GM18870 (cell line): ENCODE results near the gene MFNG.

Experiments
- ATAC-seq: cut with Tn5 transposase; IDR thresholded peaks from one replicate; pipeline ENCODE4 v1.9.1; 2021; ENCODE audit warnings: moderate library complexity; ENCODE audit not compliant: unreplicated experiment

The MFNG gene

DNA sequence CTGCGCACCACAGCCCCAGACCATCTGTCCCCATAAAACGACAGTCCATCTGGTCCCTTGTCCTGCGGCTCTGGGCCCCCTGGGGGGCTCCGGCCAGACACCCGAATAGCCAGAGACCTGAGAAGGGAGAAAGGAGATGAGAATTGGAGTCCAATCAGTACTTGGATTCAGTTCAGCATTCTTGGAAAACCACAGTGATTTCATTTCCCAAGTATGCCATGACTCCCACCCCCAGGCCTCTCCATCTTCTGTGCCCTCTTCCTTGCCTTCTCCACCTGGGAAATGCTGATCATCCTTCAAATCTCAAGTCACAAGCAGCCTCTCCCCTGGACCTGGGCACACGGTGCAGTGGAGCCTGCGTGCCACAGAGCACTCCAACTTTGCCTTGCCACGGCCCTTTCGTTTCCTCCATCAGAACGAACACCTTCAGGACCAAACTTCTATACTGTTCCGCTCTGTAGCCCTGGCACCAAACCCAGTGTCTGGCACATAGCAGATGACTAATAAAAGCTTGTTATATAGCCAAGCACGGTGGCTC, 10.9 kb upstream of the MFNG start:
- ATAC-seq, result no peak

DNA sequence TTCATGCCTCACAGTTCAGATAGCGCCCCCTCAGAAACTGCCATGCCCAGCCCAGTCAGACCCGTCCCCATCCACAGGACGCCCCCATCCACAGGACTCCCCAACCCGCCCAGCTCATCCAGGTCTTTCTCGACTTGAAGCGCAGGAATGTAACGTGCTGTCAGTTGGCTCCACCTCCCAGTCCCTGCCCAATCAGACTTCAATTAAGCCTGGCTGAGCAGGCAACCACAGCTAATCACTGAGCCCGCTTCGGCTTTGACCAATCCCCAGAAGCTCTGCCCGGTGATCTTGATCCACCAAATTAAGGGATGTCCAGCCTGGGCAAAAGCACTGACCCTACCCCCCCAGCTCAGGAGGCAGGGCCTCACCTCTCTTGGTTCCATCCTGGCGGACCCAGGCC, 10.5 kb upstream of the MFNG start:
- ATAC-seq, result no peak

DNA sequence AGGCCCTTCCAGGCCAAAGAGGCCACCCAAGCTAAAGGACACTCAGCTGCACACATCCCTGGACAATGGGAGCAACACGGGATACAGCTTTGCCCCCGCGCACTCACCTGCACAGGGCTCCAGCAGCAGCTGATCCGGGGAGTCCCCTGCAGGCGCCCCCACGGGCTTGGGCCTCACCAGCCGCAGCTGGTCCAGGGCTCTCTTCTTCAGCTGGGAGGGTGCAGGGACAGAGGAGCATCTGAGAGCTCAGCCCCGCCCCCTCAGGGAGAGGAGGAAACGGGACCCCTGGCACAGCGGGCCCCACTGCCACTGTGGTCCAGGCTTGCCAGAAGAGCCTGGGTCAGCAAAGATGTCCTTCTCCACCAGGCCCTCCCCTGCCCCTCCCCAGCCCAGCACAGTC, 7.8 kb upstream of the MFNG start:
- ATAC-seq, result no peak

DNA sequence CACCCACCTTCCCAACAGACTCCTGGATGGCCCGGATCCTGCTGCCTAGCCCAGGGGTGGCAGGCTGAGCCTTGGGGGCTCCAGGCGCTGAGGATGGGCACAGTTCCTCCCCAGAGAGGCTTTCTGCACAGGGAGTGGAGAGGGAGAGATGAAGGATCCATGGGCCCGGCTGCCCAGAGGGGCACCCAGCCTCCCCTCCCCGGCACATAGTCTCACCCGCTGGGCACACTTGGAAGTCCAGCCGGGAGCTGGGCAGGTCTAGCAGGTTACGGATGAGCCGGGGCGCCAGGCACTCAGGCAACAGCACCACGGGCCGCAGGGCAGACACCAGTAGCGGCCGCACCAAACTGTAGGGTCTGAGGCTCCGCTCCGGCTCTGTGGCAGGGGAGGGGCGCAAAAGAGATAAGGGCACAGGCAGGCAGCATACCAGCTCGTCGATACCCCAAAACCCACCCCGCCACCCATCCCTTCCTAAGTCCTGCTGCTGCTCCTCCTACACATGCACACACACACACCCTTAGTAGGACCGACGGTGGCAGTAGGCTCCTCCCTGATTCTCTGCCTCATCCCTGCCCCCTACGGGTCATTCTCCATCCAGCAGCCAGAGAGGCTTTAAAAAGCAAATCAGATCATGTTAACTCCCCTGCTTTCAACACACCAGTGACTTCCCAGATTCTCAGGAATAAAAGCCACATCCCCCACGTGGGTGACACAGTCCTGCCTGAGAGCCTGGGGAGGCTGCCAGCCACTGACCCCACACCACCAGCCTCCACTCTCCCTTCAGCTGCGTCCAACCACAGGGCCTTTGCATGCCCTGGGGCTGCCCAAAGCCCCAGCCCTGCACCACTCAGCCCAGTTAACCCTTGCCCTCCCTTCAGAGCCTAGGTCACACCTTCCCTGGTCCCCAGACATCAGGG, 6.5 kb upstream of the MFNG start:
- no peak for ATAC-seq

DNA sequence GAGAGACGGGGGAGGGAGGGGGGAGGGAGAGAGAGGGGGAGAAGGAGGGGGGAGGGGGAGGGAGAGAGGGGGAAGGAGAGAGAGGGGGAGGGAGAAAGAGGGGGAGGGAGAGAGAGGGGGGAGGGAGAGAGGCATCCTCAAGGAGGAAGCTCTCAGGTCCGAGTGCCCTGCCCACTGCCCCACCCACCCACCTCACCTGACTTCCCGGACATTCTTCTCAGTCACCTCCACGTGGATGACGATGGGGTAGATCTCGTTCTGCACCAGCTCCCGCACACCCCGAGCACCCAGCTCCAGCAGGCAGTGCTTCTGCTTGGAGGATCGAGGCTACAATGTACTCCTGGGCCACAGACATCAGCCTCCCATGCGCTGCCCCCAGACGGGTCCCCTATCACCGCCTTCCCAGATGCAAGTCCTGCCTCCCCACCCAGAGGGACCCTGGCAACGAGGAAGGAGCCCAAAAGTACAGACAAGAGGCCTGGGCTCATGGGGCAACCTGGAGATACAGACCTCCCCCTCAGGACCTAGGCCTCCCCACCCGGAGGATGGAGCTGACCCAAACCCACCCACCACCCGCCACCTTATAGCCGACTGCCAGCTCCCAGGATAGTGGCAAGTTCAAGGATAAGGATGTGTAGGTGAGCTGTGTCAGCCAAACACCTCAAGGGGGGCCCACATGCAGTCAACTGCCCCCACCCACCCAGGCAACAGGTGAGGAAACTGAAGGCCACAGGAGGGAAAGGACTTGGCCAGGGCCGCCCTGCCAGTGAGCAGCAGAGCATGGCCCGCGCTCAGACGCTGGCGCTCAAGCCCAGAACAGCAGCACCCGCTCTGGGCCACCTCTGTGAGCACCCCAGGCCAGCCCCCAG, 5.6 kb upstream of the MFNG start:
- ATAC-seq, result no peak

DNA sequence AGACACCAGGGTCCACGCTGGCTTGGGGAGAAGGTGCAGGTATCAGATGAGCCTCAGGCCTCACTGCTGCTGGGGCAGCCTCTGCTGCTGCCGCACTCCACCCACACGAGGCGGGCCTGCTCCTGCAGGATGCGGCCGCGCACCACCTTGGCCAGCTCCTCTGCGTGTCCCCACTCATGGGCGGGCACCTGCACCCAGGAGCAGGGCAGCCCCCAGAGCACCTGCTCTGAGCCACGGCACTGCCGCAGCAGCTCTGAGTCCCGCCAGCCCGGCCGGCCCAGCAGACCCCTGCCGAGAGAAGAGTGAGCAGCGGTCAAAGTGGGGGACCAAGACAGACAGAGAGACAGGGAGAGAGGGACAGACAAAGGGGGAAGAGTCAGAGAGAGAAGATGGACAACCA, 4.9 kb upstream of the MFNG start:
- ATAC-seq, result no peak

- no peak for ATAC-seq
These were observed 3.8 kb upstream of the MFNG start for GRCh38 chr22:37489983-37490382.

DNA sequence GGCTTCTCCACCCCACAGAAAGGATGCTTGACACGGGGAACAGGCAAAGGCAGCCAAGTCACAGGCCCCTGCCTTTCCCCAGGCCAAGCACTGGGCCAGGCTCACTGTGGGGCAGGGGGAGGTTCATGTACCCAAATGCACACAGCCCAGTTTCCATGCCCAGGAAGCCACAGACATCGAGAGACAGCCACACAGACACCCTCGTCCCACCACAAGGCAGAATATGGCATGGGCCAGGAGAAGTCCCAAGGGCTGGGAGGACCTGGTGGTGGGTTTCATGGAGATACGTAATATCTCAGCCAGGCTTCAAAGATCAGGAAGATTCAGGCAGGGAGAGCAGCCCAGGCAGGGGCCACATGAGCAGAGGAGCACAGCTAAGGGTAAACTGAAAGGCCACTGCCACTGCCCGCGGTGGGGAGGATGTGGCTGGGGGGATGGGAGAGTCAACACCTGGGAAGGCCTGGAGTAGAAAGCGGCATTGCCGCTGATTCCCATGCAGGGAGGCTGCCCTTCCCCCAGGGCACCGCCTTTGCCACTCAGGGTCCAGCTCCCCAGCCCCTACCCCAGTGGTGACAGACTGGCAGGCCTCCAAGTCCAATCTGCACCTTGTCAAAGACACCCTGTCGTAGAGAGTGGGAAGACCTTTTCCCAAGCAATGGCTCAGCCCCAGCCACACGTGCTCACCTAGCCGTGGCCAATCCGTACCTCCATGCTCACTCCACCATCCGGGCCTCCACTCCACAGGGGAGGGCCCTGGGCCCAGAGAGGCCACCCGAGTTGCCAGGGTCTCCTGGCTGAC, 2.4 kb upstream of the MFNG start:
- ATAC-seq, result no peak

DNA sequence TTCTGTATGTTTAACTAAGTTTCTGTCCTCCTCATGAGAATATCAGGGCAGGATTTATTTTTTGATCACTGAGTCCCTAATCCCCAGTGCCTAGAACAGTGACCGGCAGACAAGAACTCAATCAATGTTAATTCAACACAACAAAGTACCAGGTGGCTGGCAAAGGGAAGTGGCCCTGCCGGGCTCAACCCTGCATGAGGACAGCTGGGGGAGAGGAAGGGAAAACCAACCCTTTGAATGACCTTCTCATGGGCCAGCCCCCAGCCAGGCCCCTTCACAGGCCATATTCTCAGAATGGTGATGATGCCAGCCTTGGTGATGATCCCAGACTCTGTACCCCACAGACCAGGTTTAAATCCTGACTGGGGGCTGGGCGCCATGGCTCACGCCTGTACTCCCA, 1.4 kb upstream of the MFNG start:
- ATAC-seq, result no peak

GRCh38 chr22:37487129-37487528, 945 bp upstream of the MFNG start:
- no peak for ATAC-seq

DNA sequence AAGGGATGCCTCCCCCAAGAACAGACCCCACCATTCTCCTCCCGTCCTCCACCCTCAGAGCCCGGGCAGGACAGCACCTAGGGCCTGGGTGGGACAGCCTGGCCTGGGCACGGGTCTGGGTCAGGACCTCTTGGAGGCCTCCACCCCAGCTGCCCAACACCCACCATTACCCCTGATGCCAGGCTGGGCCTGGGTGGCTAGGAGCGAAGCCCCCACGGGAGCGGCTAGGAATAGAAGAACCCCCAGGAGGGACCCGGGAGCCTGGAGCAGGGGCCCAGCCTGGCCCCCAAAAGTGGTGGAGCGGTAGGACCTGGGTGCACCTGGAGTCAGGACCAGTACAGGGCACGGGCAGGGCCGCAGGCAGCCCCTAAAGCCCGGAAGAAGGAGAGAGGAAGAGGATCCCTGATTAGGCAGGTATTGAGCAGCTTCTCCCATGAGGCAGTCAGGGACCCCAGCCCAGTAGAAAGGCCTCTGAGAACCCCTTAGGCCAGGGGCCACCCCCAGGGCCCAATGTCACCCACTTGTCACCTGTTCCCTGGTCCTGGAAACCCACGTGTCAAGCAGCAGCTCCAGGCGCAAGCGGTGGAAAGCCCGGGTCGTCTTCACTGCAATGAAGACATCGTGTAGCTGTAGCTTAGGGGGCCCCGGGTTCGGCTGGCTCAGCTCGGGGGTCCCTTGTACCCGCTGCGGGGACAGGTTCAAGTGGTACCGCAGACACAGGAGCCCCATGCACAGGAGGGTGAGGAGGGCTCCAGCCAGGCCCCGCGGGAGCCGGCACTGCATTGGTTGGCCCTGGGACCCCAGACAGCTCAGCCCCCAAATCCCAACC, 575 bp downstream of the MFNG start:
- no peak for ATAC-seq

DNA sequence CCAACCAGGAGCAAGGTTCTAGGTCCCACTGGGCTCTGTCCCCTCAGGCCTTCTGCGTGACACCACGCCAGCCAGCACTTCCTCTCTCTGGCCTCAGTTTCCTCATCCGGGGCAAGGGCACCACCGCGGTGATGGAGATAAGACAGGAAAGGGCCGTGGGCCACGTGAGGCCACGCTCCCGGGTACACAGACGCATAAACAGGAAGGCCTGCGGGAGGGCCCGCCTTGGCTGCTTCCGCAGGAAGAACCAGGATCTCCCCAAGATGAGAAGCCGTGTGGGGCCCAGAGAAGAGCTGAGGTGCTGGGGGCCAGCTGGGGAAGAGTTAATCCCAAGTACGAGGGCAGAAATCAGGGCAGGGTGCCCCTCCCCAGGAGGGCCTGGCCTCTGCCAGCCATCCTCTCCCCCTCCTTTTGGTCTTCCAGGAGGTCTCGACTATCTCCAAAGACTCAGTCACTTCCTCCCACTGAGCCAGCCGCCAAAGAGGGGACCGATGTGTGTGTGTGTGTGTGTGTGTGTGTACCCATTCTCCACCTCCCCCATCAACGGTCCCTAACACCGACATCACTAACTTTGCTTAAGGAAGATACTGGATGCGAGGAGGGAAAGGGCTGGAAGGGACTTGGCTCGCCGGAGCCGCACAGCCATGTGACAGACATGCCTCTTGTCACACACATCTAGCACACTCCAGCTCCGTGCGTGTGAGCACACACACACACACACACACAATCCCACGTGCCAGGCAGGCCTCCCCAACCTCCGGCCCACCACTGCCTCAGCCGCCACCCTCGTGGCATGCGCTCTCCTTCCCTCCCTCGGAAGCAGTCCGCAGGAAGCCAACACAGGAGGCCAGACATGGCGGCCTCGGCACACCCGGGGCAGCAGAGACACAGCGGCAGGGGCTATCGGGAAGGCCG, 1.4 kb downstream of the MFNG start:
- ATAC-seq, result no peak

DNA sequence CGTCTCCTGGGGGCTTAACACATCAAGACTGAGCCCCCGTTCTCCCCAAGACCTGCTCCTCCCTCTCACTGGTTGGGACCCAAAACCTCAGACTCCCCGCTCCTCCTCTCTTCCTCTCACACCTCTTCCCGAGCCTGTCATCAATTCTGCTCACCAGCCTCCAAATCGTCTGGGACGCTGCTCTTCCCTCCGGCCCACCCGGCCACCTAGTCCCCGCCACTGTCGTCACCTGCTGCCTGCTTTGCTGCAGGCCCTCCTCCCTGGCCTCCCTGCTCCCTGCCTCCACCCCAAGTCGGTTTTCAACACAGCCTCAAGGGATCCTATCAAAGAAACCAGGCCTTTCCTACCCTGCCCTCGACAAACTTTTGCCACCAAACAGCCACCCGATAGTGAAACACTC, 3.1 kb downstream of the MFNG start:
- no peak for ATAC-seq

DNA sequence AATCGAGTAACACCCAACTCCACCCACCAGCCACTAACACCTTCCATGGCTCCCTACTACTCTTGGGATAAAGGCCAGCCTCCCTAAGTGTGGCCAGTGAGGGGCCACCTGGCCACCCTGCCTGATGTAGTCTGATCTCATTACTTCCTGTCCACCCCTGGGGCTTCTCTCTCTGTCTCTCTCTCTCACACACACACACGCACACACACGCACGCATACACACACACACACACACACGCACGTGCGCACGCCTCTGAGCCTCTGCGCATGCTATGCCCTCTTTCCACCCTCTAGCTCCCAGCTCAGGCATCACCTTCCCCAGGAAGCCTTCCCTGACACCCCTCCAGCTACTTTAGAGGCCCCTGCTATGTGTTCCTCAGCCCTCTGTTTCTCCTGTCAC, 3.9 kb downstream of the MFNG start:
- no peak for ATAC-seq

GRCh38 chr22:37481347-37481907, 4.8 kb downstream of the MFNG start:
- no peak for ATAC-seq

DNA sequence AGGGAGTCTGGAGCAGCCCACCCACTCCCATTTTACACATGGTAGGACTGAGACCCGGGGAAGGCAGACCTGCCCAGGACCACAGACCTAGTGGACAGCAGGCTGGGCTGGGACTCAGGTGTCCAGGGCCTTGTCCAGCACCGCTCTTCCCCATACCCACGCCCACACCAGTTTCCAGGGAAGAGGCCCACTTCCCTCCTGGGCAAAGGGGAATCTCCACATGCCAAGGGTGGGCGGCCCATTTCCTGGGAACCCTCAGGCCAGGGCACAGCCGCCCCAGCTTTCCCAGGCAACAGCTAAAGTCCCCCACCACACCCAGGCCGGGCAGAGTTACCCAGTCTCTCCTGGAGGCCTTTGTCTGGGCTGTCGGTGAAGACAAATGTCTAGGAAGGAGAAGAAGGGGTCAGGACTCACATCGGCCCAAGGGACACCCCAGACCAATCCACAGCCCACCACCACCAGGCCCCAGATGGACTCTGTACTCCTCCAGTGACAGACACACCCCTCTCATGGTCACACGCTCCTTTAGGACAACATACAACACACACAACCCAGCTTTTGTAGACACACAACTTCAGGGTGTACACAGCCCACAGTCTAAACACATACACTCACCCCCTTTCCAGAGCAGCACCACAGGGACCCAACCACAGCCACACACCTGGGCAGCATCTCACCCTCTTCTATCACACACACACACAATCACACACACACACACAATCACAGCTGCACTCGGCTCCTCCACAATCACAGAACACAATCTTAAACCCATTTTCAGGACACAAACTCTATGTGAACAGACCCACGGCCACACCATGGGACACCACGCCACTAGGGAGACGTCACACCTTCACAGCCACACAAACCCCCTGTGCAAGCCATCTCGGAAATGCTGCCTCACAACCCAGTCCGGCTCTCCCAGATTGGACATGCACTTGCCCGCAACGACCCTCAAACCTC, 5.5 kb downstream of the MFNG start:
- ATAC-seq, result no peak

DNA sequence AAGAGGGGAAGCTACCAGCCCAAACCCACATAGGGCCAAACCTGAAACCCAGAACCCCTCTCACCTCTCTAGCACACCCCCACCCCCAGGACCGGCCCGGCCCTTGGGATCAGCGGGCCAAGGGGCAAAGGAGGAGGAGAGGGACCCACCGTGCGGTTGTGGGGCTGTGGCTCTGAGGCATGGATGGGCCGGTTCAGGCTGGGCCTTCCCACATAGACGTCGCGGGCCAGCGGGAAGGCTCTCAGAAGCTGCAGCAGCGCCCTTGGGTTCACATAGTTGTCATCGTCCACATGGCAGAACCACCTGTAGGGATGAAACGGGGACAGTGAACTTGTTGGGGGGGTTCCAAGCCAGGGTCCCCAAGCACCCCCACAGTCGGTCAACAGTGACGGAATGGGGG, 7.0 kb downstream of the MFNG start:
- ATAC-seq, result no peak
